ENCODE results near the gene OBSCN. TPM values are rescaled to one million over a fixed set of nuclear protein-coding genes. Genes with fewer than 3 reads are reported as not detected.

Gene OBSCN
- total and polyA plus RNA-seq, 2 of the 13 experiments (the other 11 are each of a cell fraction or from before 2014, with no cell fraction given) = 0.20 TPM

- TF ChIP-seq, protein P1, sequence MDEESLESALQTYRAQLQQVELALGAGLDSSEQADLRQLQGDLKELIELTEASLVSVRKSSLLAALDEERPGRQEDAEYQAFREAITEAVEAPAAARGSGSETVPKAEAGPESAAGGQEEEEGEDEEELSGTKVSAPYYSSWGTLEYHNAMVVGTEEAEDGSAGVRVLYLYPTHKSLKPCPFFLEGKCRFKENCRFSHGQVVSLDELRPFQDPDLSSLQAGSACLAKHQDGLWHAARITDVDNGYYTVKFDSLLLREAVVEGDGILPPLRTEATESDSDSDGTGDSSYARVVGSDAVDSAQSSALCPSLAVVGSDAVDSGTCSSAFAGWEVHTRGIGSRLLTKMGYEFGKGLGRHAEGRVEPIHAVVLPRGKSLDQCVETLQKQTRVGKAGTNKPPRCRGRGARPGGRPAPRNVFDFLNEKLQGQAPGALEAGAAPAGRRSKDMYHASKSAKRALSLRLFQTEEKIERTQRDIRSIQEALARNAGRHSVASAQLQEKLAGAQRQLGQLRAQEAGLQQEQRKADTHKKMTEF (CRISPR knock-in tag; IDR thresholded peaks at IDR 0.05) = no peak
- TF ChIP-seq, protein P2, sequence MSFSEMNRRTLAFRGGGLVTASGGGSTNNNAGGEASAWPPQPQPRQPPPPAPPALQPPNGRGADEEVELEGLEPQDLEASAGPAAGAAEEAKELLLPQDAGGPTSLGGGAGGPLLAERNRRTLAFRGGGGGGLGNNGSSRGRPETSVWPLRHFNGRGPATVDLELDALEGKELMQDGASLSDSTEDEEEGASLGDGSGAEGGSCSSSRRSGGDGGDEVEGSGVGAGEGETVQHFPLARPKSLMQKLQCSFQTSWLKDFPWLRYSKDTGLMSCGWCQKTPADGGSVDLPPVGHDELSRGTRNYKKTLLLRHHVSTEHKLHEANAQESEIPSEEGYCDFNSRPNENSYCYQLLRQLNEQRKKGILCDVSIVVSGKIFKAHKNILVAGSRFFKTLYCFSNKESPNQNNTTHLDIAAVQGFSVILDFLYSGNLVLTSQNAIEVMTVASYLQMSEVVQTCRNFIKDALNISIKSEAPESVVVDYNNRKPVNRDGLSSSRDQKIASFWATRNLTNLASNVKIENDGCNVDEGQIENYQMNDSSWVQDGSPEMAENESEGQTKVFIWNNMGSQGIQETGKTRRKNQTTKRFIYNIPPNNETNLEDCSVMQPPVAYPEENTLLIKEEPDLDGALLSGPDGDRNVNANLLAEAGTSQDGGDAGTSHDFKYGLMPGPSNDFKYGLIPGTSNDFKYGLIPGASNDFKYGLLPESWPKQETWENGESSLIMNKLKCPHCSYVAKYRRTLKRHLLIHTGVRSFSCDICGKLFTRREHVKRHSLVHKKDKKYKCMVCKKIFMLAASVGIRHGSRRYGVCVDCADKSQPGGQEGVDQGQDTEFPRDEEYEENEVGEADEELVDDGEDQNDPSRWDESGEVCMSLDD (CRISPR knock-in tag; IDR thresholded peaks at IDR 0.05; ENCODE audit: borderline replicate concordance) = no peak
- TF ChIP-seq NR2C2 (CRISPR knock-in tag; IDR thresholded peaks at IDR 0.05; ENCODE audit: borderline replicate concordance) (peak; percentile 57; the same call in 1 of the 2 replicates), TSC22D2 (CRISPR knock-in tag; IDR thresholded peaks at IDR 0.05; ENCODE audit: borderline replicate concordance) (no peak), ATF7 (IDR thresholded peaks at IDR 0.05) (no peak), ATF7 (CRISPR knock-in tag; IDR thresholded peaks at IDR 0.05) (no peak), SRSF4 (IDR thresholded peaks at IDR 0.05; ENCODE audit: low read depth, low read length, poor library complexity, severe bottlenecking) (no peak), ZNF207 (IDR thresholded peaks at IDR 0.05; ENCODE audit: borderline replicate concordance) (no peak), CCAR2 (optimal IDR thresholded peaks at IDR 0.05; ENCODE audit: low read depth, low read length) (no peak), SALL2 (CRISPR knock-in tag; IDR thresholded peaks at IDR 0.05) (no peak), HOXA3 (CRISPR knock-in tag; IDR thresholded peaks at IDR 0.05) (no peak), ZNF549 (CRISPR knock-in tag; IDR thresholded peaks at IDR 0.05) (no peak), ZNF660 (CRISPR knock-in tag; IDR thresholded peaks at IDR 0.05; ENCODE audit: borderline replicate concordance, low read depth) (no peak)
- TF ChIP-seq, protein P3, sequence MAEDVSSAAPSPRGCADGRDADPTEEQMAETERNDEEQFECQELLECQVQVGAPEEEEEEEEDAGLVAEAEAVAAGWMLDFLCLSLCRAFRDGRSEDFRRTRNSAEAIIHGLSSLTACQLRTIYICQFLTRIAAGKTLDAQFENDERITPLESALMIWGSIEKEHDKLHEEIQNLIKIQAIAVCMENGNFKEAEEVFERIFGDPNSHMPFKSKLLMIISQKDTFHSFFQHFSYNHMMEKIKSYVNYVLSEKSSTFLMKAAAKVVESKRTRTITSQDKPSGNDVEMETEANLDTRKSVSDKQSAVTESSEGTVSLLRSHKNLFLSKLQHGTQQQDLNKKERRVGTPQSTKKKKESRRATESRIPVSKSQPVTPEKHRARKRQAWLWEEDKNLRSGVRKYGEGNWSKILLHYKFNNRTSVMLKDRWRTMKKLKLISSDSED (CRISPR knock-in tag; IDR thresholded peaks at IDR 0.05) = no peak
Measured at GRCh38 chr1:228279011-228279721, 71.3 kb downstream of the OBSCN start (continued).
